Breast epithelium (tissue), 4 donors: ENCODE measurements around the gene SIVA1. TPM values are rescaled to one million over a fixed set of nuclear protein-coding genes. Genes with fewer than 3 reads are reported as not detected.

Experiments used
- DNase-seq, 2 donors: peaks; one replicate each; pipeline ENCODE4 v3.0.0-alpha.2; 2019; ENCODE audit warnings: low spot score in 2 of 2
- H3K27ac ChIP-seq, 2 donors: fragments of 200-600 bp; sonication (generic) in 1 of 2; one replicate each; pipeline ENCODE4 v1.5.1; 2016 to 2019; ENCODE audit warnings: mild to moderate bottlenecking in 1 of 2
- H3K27me3 ChIP-seq, 2 donors: fragments of 200-600 bp; sonication (generic) in 1 of 2; one replicate each; pipeline versions ENCODE4 v1.5.1 to v1.6.0; 2017 to 2019; ENCODE audit warnings: control low read depth in 1 of 2, mild to moderate bottlenecking in 1 of 2
- H3K36me3 ChIP-seq: fragments of 200-600 bp; one replicate; pipeline ENCODE4 v1.5.1; 2019
- H3K4me1 ChIP-seq, 2 donors: fragments of 200-600 bp; sonication (generic); one replicate each; pipeline ENCODE4 v1.5.1; 2016 to 2019; ENCODE audit warnings: control low read depth in 1 of 2
- H3K4me3 ChIP-seq, 3 donors: fragments of 200-600 bp; sonication (generic); 1 replicate in 2 of 3; 2 replicates in 1 of 3; pipeline ENCODE4 v1.5.1; 2016 to 2019; ENCODE audit warnings: mild to moderate bottlenecking in 3 of 3, moderate library complexity in 2 of 3
- H3K9me3 ChIP-seq, 2 donors: fragments of 200-600 bp; sonication (generic) in 1 of 2; one replicate each; pipeline ENCODE4 v1.5.1; 2016 to 2019; ENCODE audit warnings: control low read depth in 1 of 2
- POLR2A ChIP-seq: fragments of 450-650 bp; IDR thresholded peaks from one replicate; pipeline ENCODE4 v1.6.1; 2016; ENCODE audit warnings: antibody characterized with exemption, mild to moderate bottlenecking, moderate library complexity
- POLR2AphosphoS5 ChIP-seq, 3 donors: sonication (generic); formaldehyde crosslinking; IDR thresholded peaks; one replicate each; pipeline ENCODE4 v1.6.1; 2017; ENCODE audit warnings: antibody characterized with exemption in 3 of 3
- intact Hi-C: fragments of 100-400 bp; cut with DNase I; formaldehyde crosslinking; loops from one replicate; pipeline ENCODE4 v1.15.1; 2023; ENCODE audit warnings: low total_unique reads
- total RNA-seq, 3 donors: library from RNA; depleted of rRNA; stranded (reverse); fragments of >200 nt; gene quantifications; one replicate each; pipeline ENCODE4 v1.1.0, GENCODE V29; 2016
- TF ChIP-seq, protein P1 (sequence below), 3 donors: fragments of 450-650 bp; IDR thresholded peaks; one replicate each; pipeline ENCODE4 v1.5.1; 2016 to 2017; ENCODE audit warnings: antibody characterized with exemption in 3 of 3, mild to moderate bottlenecking in 3 of 3, moderate library complexity in 3 of 3

The SIVA1 gene
- total RNA-seq, 3 donors from 2014 or later, result 181 to 225 (median 223) TPM

DNA sequence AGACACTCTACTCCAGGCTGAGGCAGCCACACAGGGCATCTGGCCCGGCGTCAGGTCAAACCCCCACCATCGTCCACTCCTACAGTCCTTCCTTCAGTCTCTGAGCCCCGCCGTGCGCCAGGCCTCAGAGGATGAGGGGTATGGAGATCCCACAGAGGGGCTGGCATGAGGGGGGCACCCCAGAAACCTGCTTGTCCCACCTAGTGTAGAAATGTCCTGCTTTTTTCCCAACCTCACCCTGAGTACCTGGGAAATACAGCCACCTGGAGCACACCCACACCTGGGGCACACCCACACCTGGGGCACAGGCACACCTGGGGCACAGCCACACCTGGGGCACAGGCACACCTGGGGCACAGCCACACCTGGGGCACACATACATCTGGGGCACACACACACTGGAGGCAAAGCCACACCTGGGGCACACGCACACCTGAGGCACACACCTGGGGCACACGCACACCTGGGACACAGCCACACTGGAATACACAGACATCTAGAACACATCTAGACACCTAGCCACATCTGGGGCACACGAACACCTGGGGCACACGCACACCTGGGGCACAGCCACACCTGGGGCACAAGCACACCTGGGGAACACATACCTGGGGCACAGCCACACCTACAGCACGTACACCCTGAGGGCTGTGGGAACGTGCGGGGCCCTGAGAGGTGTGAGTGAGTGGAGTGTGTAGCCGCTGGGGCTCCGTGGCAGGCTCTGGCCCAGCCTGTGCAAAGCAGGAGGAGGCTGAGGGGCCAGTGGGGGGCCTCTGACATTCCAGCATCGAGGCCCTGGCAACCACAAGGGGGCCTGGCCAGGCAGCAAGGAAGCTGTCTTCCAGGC is 24.2 kb downstream of the SIVA1 start:
- H3K4me1 ChIP-seq, result no peaks in the 10 kb centered on the region
- no peaks in the 10 kb centered on the region for H3K36me3 ChIP-seq
- peak overlapping the region in 1 of 2 donors; percentile 19 for H3K27ac ChIP-seq
- intact Hi-C loops, result no loop called here
- H3K4me3 ChIP-seq, result no peak overlapping the region
- no peak for DNase-seq
- TF ChIP-seq POLR2AphosphoS5 (IDR thresholded peaks at IDR 0.05), result no peak
- TF ChIP-seq, protein P1, sequence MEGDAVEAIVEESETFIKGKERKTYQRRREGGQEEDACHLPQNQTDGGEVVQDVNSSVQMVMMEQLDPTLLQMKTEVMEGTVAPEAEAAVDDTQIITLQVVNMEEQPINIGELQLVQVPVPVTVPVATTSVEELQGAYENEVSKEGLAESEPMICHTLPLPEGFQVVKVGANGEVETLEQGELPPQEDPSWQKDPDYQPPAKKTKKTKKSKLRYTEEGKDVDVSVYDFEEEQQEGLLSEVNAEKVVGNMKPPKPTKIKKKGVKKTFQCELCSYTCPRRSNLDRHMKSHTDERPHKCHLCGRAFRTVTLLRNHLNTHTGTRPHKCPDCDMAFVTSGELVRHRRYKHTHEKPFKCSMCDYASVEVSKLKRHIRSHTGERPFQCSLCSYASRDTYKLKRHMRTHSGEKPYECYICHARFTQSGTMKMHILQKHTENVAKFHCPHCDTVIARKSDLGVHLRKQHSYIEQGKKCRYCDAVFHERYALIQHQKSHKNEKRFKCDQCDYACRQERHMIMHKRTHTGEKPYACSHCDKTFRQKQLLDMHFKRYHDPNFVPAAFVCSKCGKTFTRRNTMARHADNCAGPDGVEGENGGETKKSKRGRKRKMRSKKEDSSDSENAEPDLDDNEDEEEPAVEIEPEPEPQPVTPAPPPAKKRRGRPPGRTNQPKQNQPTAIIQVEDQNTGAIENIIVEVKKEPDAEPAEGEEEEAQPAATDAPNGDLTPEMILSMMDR (IDR thresholded peaks at IDR 0.05), result no peak
- no peak for TF ChIP-seq POLR2A
- no peaks in the 10 kb centered on the region for H3K9me3 ChIP-seq
- no peaks in the 10 kb centered on the region for H3K27me3 ChIP-seq

DNA sequence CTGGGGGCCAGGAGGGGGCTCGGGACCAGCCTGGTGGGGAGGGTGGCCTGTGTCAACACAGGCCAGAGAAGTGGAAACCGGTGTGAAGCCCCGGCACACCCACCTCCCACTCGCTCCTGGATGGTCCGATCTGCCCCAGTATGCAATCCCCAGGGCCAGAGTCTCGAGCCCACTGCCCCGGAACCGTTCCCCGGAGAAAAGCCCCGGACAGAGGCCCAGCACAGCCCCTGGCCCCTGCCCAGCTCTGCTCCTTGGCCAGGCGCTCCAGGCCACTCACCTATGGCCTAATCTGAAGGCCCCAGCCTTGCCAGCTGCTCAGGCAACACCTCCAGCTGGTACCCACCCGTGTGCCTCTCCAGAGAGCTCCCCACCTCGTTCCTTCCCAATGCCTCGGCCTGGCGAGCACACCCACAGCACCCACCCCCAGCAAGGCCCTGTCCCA is 24.9 kb downstream of the SIVA1 start:
- H3K27ac ChIP-seq, result peak overlapping the region in 1 of 2 donors; percentile 19
- intact Hi-C loops, result no loop called here
- no peak overlapping the region for H3K4me3 ChIP-seq
- no peaks in the 10 kb centered on the region for H3K36me3 ChIP-seq
- H3K27me3 ChIP-seq, result no peaks in the 10 kb centered on the region
- no peaks in the 10 kb centered on the region for H3K4me1 ChIP-seq
- no peak for DNase-seq
- no peaks in the 10 kb centered on the region for H3K9me3 ChIP-seq
- TF ChIP-seq POLR2A, result no peak
- TF ChIP-seq, protein P1 (IDR thresholded peaks at IDR 0.05), result no peak
- TF ChIP-seq POLR2AphosphoS5 (IDR thresholded peaks at IDR 0.05), result no peak

DNA sequence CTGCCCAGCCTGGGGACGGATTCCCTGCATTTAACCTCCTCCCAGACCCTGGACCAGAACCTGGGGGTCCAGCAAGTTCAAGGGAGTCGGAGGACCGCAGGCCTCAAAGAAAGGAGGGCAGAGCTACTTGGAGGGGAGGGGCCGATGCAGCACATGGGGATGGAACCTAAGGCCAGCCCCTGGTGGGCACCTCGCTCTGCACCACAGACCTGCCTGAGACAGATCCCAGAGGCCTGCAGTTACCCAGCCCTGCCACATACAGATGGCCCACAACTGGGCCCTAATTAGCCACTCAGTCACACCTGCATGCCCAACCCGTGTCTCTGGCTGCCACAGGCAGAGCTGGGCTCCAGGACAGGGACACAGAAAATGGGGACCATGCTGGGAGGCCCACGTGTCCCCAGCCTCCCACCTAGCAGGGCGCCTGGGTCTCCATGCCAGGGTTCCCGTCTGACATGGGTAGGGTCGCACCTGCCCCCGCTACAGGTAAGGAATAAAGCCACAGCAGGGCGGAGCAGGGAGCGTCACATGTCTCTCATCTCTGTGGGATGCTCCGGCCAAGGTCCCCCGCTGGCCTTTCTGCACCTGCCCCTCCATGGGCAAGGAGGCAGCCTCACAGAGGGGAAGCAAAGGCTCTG is 25.9 kb downstream of the SIVA1 start:
- Histone ChIP-seq H3K36me3 (no peaks in the 10 kb centered on the region), H3K4me1 (no peaks in the 10 kb centered on the region), H3K4me3 (no peak overlapping the region), H3K27ac (no peak overlapping the region), H3K27me3 (no peaks in the 10 kb centered on the region), H3K9me3 (no peaks in the 10 kb centered on the region)
- TF ChIP-seq POLR2AphosphoS5 (IDR thresholded peaks at IDR 0.05) (no peak), POLR2A (no peak)
- TF ChIP-seq, protein P1 (IDR thresholded peaks at IDR 0.05), result no peak
- DNase-seq, result no peak
- intact Hi-C loops, result no loop called here

DNA sequence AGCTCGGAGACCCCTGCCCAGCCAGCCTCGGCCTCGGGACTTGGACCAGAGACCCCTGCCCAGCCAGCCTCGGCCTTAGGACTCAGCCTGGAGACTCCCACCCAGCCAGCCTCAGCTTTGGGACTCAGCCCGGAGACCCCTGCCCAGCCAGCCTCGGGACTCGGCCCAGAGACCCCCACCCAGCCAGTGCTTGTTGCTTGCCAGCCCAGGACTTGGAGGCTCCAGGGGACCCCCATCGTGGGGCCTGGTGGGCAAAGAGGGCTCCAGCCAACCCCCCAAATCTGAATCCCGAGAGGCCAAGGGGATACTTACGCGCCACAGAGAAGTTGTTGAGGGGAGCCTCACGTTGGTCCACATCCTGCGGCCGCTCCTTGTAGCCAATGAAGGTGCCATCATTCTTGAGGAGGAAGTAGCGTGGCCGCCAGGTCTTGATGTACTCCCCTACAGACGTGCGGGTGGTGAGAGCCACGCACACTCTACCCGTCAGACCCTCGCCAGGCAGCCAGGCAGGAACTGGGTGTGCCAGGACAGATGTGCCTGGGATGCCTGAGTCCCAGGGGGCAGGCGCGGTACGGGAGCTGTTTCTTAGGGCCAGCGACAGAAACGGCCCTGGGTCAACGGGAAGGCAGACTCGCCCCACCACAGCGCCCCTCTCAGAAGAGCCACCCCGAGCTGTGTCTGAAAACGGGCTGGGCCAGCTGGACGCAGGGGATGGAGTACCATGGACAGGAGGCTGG is 27.0 kb downstream of the SIVA1 start:
- TF ChIP-seq POLR2AphosphoS5 (IDR thresholded peaks at IDR 0.05), result no peak
- TF ChIP-seq POLR2A, result no peak
- TF ChIP-seq, protein P1 (IDR thresholded peaks at IDR 0.05), result no peak
- no peaks in the 10 kb centered on the region for H3K9me3 ChIP-seq
- H3K27me3 ChIP-seq, result no peaks in the 10 kb centered on the region
- H3K27ac ChIP-seq, result no peak overlapping the region
- H3K36me3 ChIP-seq, result no peaks in the 10 kb centered on the region
- intact Hi-C loops, result no loop called here
- no peak overlapping the region for H3K4me3 ChIP-seq
- DNase-seq, result no peak
- H3K4me1 ChIP-seq, result peaks cover 4 to 5% of the 10 kb centered on the region in 2 donors
